Keratinocyte (primary cell): ENCODE results near the gene ZDHHC7. TPM values are rescaled to one million over a fixed set of nuclear protein-coding genes. Genes with fewer than 3 reads are reported as not detected.

Experiments
- DNase-seq: peaks from one replicate; pipeline ENCODE4 v3.0.0-alpha.2; 2011; ENCODE audit warnings: low read depth, missing footprints, low spot score
- FAIRE-seq: peaks from 2 replicates; lab custom pipeline; 2011; peaks lifted over from hg19 to GRCh38; lab: Jason Lieb, UNC
- H2AFZ ChIP-seq: 2 replicates; pipeline ENCODE4 v1.6.0; 2012; ENCODE audit warnings: low read length, control low read depth, inconsistent platforms; ENCODE audit not compliant: control insufficient read depth
- H3K27ac ChIP-seq: 2 replicates; pipeline ENCODE4 v1.5.1; 2011; ENCODE audit warnings: low read length; ENCODE audit not compliant: control insufficient read depth, insufficient read depth
- H3K27me3 ChIP-seq: 3 replicates; pipeline ENCODE4 v1.6.0; 2011; ENCODE audit warnings: low read length; ENCODE audit not compliant: control insufficient read depth, insufficient read depth; ENCODE audit errors: extremely low read depth
- H3K36me3 ChIP-seq, 2 experiments: 2 replicates in 1 of 2; 3 replicates in 1 of 2; pipeline ENCODE4 v1.5.1; 2011; ENCODE audit warnings: low read length in 2 of 2, mild to moderate bottlenecking in 1 of 2; ENCODE audit not compliant: control insufficient read depth in 2 of 2, insufficient read depth in 2 of 2; ENCODE audit errors: extremely low read depth in 1 of 2
- H3K4me1 ChIP-seq: 3 replicates; pipeline ENCODE4 v1.5.1; 2011; ENCODE audit warnings: low read length; ENCODE audit not compliant: control insufficient read depth, insufficient read depth; ENCODE audit errors: extremely low read depth
- H3K4me2 ChIP-seq: 3 replicates; pipeline ENCODE4 v1.6.0; 2011; ENCODE audit warnings: low read depth, low read length; ENCODE audit not compliant: control insufficient read depth, insufficient read depth; ENCODE audit errors: extremely low read depth
- H3K4me3 ChIP-seq, 3 experiments: fragments of 200-600 bp in 1 of 3; sonication (generic) in 1 of 3; 2 replicates in 2 of 3; 3 replicates in 1 of 3; pipeline ENCODE4 v1.5.1; 2011 to 2016; ENCODE audit warnings: low read length in 3 of 3, mild to moderate bottlenecking in 3 of 3, control low read depth in 2 of 3, inconsistent platforms in 1 of 3, low read depth in 1 of 3, mixed read lengths in 1 of 3, mixed run types in 1 of 3, moderate library complexity in 1 of 3; ENCODE audit not compliant: control insufficient read depth in 2 of 3, insufficient read depth in 2 of 3; ENCODE audit errors: extremely low read depth in 1 of 3
- H3K79me2 ChIP-seq: 2 replicates; pipeline ENCODE4 v1.6.0; 2012; ENCODE audit warnings: low read length; ENCODE audit not compliant: control insufficient read depth, insufficient read depth
- H3K9ac ChIP-seq: 3 replicates; pipeline ENCODE4 v1.6.0; 2011; ENCODE audit warnings: low read length; ENCODE audit not compliant: control insufficient read depth, insufficient read depth; ENCODE audit errors: extremely low read depth
- H3K9me1 ChIP-seq: 3 replicates; pipeline ENCODE4 v1.6.0; 2011; ENCODE audit warnings: low read length; ENCODE audit not compliant: control insufficient read depth, insufficient read depth; ENCODE audit errors: extremely low read depth
- H3K9me3 ChIP-seq: 2 replicates; pipeline ENCODE4 v1.5.1; 2012; ENCODE audit warnings: low read depth, low read length; ENCODE audit not compliant: control insufficient read depth
- H4K20me1 ChIP-seq: 3 replicates; pipeline ENCODE4 v1.6.0; 2011; ENCODE audit warnings: low read length; ENCODE audit not compliant: control insufficient read depth, insufficient read depth; ENCODE audit errors: extremely low read depth
- EZH2 ChIP-seq: IDR thresholded peaks from one replicate; pipeline ENCODE4 v1.6.1; 2012; ENCODE audit warnings: inconsistent platforms, mild to moderate bottlenecking, low read length, moderate library complexity
- dilution Hi-C: fragments of 300-500 bp; cut with MboI; formaldehyde crosslinking; loops from one replicate; pipeline ENCODE4 v1.7.0; 2020; ENCODE audit warnings: low sequenced_read_pairs; ENCODE audit not compliant: extremely low pct_ligation_motif_present
- polyA plus RNA-seq, 5 experiments: library from polyadenylated mRNA; depleted of rRNA in 3 of 5; stranded (reverse) in 3 of 5; stranded (forward) in 1 of 5; unstranded in 1 of 5; fragments of >200 nt; gene quantifications; 1 replicate in 1 of 5; 2 replicates in 3 of 5; 3 replicates in 1 of 5; pipeline versions ENCODE4 v1.2.1 to v1.2.3, GENCODE V29; 2011 to 2012; ENCODE audit warnings: missing spikeins in 2 of 5, low read depth in 1 of 5, low replicate concordance in 1 of 5
- TF ChIP-seq, protein P1 (sequence below), 3 experiments: IDR thresholded peaks in 1 of 3; conservative IDR thresholded peaks in 1 of 3; optimal IDR thresholded peaks in 1 of 3; 2 replicates in 2 of 3; 3 replicates in 1 of 3; pipeline versions ENCODE3 to v1.5.1; 2011; ENCODE audit warnings: low read length in 3 of 3, mild to moderate bottlenecking in 3 of 3, moderate library complexity in 2 of 3, control low read depth in 1 of 3, inconsistent platforms in 1 of 3; ENCODE audit not compliant: insufficient read depth in 2 of 3; ENCODE audit errors: extremely low read depth in 1 of 3

ZDHHC7 gene
- polyA plus RNA-seq, 1 donor (not counting 4 experiments of a cell fraction or from before 2014, with no cell fraction given) = 37.8 TPM

DNA sequence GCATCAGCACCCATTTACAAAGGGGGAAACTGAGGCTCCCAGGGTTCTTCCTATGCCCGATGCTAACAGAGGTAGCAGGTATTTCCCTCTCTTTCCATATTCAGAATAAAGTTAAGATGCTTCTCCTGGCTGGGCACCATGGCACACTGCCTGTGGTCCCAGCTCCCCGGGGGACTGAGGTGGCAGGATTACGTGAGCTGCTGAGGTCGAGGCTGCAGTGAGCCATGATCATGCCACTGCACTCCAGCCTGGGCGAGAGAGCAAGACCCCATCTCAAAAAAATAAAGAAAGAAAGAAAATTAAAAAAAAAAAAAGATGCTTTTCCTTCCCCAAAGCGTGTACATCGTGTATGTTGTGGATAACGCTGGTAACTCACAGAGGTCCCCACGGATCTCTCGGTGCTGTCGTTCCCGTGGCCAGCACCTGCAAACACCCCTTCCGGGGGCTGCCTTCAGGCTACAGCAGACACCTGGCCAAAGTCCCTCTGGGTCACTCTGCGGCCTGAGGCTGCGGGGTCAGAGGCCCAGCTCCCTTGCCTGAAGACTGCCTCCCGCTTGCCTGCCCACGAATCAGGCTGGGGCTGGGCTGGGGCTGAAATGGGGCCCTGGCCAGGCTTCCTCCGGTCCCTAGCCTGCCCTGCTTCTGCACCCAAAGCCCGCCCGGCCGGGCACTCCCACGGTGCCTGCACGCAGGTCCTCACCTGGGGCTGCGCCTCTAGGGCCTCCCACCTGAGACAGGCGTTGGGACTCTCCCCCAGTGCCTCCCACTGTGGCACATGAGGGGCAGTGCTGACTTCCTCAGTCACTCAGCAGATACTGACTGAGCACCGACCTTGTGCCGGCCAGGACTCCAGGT is 63.1 kb downstream of the ZDHHC7 start:
- Histone ChIP-seq H2AFZ (no peak overlapping the region), H3K4me2 (no peak overlapping the region), H3K9me3 (no peaks in the 10 kb centered on the region), H3K27ac (no peak overlapping the region), H3K36me3 (no peaks in the 10 kb centered on the region), H3K27me3 (no peaks in the 10 kb centered on the region), H3K4me3 (no peak overlapping the region), H3K9ac (no peak overlapping the region), H3K4me1 (no peaks in the 10 kb centered on the region), H4K20me1 (no peaks in the 10 kb centered on the region), H3K9me1 (no peaks in the 10 kb centered on the region), H3K79me2 (no peaks in the 10 kb centered on the region)
- dilution Hi-C loops = loop anchor here (10.0 kb wide), 1 partner anchor 83 kb away; no protein-coding TSS in a partner anchor
- TF ChIP-seq EZH2 = no peak
- TF ChIP-seq, protein P1, sequence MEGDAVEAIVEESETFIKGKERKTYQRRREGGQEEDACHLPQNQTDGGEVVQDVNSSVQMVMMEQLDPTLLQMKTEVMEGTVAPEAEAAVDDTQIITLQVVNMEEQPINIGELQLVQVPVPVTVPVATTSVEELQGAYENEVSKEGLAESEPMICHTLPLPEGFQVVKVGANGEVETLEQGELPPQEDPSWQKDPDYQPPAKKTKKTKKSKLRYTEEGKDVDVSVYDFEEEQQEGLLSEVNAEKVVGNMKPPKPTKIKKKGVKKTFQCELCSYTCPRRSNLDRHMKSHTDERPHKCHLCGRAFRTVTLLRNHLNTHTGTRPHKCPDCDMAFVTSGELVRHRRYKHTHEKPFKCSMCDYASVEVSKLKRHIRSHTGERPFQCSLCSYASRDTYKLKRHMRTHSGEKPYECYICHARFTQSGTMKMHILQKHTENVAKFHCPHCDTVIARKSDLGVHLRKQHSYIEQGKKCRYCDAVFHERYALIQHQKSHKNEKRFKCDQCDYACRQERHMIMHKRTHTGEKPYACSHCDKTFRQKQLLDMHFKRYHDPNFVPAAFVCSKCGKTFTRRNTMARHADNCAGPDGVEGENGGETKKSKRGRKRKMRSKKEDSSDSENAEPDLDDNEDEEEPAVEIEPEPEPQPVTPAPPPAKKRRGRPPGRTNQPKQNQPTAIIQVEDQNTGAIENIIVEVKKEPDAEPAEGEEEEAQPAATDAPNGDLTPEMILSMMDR (optimal IDR thresholded peaks at IDR 0.05 in 1 of 3, IDR thresholded peaks at IDR 0.05 in 1 of 3, conservative IDR thresholded peaks at IDR 0.05 in 1 of 3; ENCODE audit: extremely low read depth in 1 of 3, insufficient read depth in 2 of 3, low read length in 3 of 3) = no peak
- DNase-seq = no peak
- no peak for FAIRE-seq

DNA sequence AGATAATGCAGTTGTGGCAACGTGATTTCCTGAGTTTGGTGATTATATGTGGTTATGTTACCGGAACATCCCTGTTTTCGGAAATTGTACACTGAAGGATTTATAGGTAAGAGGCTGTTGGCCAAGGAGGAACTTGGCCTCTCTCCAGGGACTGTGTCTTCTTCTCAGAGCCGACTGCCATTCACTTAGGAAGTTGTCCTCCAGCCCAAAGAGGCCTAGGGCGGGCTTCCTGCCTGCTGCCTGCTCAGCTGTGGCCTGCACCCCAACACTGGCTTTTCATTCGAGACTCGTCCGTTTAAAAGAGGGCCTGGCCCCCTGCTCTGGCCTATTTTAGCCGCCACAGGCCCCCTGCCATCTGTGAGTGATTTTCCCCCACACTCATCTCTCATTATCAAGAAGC is 64.3 kb downstream of the ZDHHC7 start:
- no peaks in the 10 kb centered on the region for H3K79me2 ChIP-seq
- no peaks in the 10 kb centered on the region for H4K20me1 ChIP-seq
- H3K9ac ChIP-seq = no peak overlapping the region
- dilution Hi-C loops = loop anchor here (10.0 kb wide), 1 partner anchor 82 kb away; no protein-coding TSS in a partner anchor
- TF ChIP-seq EZH2 = no peak
- TF ChIP-seq, protein P1 (optimal IDR thresholded peaks at IDR 0.05 in 1 of 3, IDR thresholded peaks at IDR 0.05 in 1 of 3, conservative IDR thresholded peaks at IDR 0.05 in 1 of 3; ENCODE audit: extremely low read depth in 1 of 3, insufficient read depth in 2 of 3, low read length in 3 of 3) = no peak
- H3K4me2 ChIP-seq = no peak overlapping the region
- FAIRE-seq = no peak
- H3K27me3 ChIP-seq = no peaks in the 10 kb centered on the region
- H3K9me3 ChIP-seq = no peaks in the 10 kb centered on the region
- no peaks in the 10 kb centered on the region for H3K36me3 ChIP-seq
- no peak overlapping the region for H3K27ac ChIP-seq
- H3K4me1 ChIP-seq = no peaks in the 10 kb centered on the region
- no peak for DNase-seq
- no peaks in the 10 kb centered on the region for H3K9me1 ChIP-seq
- H3K4me3 ChIP-seq = no peak overlapping the region
- H2AFZ ChIP-seq = no peak overlapping the region
